Activated naive CD4-positive, alpha-beta T cell treated with anti-CD3 and anti-CD28 coated beads, Interleukin-2, amount 50 U/mL, for 72 hours (primary cell): ENCODE results near the gene RANBP3. TPM values are rescaled to one million over a fixed set of nuclear protein-coding genes. Genes with fewer than 3 reads are reported as not detected.
"Not testable (repeated sequence)": the region's sequence is repeated elsewhere in the genome, so short reads cannot be mapped to it uniquely, and the experiment has no call there.

Experiments
- ATAC-seq, 2 donors: fragments of 150-1000 bp; cut with Tn5 transposase; 2 replicates each; pipeline ENCODE4 v1.10.0; 2021; ENCODE audit warnings: mild to moderate bottlenecking in 2 of 2, moderate library complexity in 2 of 2
- DNase-seq, 2 donors: peaks; one replicate each; pipeline ENCODE4 v3.0.0; 2021 to 2022; ENCODE audit warnings: low spot score in 2 of 2
- H3K27ac Mint-ChIP-seq, 2 donors: one replicate each; pipeline ENCODE4 v1.8.0; 2022; ENCODE audit warnings: mild to moderate bottlenecking in 2 of 2, mixed read lengths in 2 of 2
- H3K36me3 Mint-ChIP-seq, 2 donors: one replicate each; pipeline ENCODE4 v1.8.0; 2022; ENCODE audit warnings: mixed read lengths in 2 of 2
- H3K9me3 Mint-ChIP-seq, 2 donors: one replicate each; pipeline ENCODE4 v1.8.0; 2022; ENCODE audit warnings: mixed read lengths in 2 of 2
- total RNA-seq, 2 donors: library from RNA; stranded (reverse); gene quantifications; one replicate each; pipeline ENCODE4 v1.2.3, GENCODE V29; 2022

RANBP3 gene
- total RNA-seq: 100 to 1,000 TPM in 1 of 2 donors, 10 to 100 TPM in 1; 89.6 to 112 TPM

DNA sequence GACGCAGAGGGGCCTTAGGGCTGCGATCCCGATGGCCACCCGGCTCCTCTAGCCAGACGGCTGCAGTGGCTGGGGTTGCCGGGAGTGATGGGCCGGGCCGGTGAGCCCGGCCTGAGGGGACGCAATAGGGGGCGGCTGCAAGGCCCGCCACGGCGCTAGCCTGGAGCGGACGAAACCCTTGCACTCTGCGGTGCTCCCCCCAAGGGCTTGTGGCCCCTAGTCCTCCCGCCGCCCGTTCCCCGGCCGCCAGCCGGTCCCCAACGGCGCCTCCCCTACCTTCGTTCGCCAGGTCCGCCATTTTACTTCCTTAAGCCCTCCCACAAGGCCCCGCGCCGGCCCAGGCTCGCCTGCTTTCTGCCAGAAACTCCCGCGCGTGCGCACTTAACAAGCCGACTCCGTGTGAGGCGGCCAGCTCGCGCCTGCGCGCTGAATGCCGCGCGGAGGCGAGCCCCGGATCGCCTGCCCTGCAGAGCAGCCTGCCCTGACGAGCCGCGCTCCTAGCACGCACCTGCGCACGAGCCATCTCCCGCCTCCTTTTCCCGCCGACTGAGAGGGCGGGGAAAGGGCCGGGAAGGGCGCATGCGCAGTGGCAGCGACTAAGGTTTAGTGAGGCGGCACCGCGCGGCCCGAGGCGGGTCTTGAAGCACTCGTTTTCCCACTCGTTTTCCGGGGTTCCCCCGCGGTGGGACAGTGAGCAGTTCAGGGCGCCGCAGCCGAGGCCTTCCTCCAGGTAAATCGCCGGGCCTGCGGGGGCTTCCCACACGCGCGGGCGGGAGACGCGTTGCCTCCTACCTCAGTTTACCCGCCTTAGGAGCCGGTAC lies at the start of gene RANBP3:
Gene RANBP3 (minus strand): TSS at position 356 of the 821 bp plus-strand sequence. CDS start 58 bp downstream, at position 298.
- no peaks in the 10 kb centered on the region for H3K9me3 Mint-ChIP-seq
- peak; percentile 97 to 100 for DNase-seq
- peak; percentile 89 to 93 for ATAC-seq
- peak within 1 kb of the TSS; percentile 95 to 100 for H3K27ac Mint-ChIP-seq
- peaks cover 32 to 41% of the 10 kb centered on the region in 2 donors for H3K36me3 Mint-ChIP-seq

GRCh38 chr19:6026390-6027227 lies 48.7 kb upstream of the RANBP3 start:
- Mint-ChIP-seq H3K27ac (no peak overlapping the region), H3K9me3 (no peaks in the 10 kb centered on the region), H3K36me3 (no peaks in the 10 kb centered on the region)
- DNase-seq (no peak), ATAC-seq (no peak)

DNA sequence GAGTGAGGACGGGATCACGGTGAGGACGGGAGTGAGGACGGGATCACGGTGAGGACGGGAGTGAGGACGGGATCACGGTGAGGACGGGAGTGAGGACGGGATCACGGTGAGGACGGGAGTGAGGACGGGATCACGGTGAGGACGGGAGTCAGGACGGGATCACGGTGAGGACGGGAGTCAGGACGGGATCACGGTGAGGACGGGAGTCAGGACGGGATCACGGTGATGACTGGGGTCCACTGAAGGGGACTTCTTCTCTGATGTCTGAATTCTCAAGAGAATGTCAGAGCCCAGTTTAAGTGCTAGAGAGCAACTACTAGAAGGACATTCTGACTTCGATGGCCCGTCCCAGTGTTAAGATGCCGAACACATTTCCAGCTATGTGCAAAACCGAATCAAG lies 46.8 kb upstream of the RANBP3 start:
- DNase-seq, ATAC-seq, H3K36me3 Mint-ChIP-seq, H3K27ac Mint-ChIP-seq, H3K9me3 Mint-ChIP-seq: not testable (repeated sequence)

- ATAC-seq (no peak), DNase-seq (no peak)
- H3K27ac Mint-ChIP-seq: no peak overlapping the region
- H3K36me3 Mint-ChIP-seq: no peaks in the 10 kb centered on the region
- H3K9me3 Mint-ChIP-seq: no peaks in the 10 kb centered on the region
Measured at GRCh38 chr19:6023936-6024335, 46.0 kb upstream of the RANBP3 start.

DNA sequence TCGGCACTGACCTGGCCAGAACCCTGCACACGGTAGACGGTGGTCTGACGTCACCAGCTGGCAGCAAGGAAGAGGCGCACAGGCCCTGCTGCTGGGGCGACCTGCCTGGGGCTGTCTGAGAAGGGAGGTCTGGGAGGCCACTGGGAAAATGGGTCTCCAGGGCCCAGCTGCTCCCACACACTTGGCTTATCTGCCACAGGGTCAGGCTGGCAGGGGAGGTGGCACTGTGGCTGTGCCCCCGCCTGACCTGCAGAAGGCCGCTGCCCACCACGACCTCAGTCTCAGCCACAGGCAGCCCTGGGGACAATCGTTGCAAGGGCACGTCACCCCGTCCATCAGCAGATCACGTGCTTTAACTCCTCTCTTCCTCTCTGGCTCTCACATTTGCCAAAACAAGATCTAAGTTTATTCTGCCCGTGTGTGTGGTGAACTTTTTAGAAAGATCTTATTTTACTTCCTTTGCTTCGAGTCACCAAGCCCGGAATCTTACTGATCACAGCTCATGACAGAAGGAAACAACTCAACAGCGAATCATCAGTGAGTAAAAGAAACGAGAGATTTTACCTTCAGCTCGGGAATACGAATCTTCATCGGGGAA lies 45.2 kb upstream of the RANBP3 start:
- no peaks in the 10 kb centered on the region for H3K9me3 Mint-ChIP-seq
- peak overlapping the region; percentile 2 to 27 for H3K27ac Mint-ChIP-seq
- DNase-seq (no peak), ATAC-seq (peak in 1 of 2 donors; percentile 20)
- no peaks in the 10 kb centered on the region for H3K36me3 Mint-ChIP-seq

DNA sequence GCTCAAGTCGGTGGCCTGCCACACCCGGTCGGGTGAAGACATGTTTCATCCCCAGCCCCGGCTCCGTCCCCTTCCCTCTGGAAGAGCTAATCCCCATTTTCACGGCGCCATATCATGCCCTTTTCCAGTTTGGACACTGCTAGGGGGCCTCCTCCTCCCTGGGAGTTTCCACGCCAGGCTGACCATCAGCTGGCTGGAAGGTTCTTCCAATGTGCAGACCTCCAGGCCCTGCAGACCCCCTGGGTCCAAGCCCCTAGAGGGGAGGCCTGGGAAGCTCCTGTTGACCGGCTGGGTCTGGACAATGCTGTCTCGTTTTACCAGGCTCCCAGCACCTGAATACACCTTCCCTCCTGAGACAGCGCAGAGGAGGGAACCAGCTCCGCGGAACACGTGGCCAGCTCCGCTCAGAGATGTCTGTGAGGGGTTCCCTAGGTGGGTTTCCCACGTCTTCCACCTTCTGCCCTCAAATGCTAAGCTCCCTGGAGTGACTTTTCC lies 44.7 kb upstream of the RANBP3 start:
- no peaks in the 10 kb centered on the region for H3K9me3 Mint-ChIP-seq
- ATAC-seq: peak; percentile 3 to 31

GRCh38 chr19:6021878-6022569 lies 44.1 kb upstream of the RANBP3 start:
- Mint-ChIP-seq H3K27ac (no peak overlapping the region), H3K9me3 (no peaks in the 10 kb centered on the region), H3K36me3 (no peaks in the 10 kb centered on the region)
- DNase-seq (peak; percentile 66 to 87), ATAC-seq (peak; percentile 94 to 97)

More for the DNA sequence above, 44.7 kb upstream of the RANBP3 start:
- H3K36me3 Mint-ChIP-seq: no peaks in the 10 kb centered on the region
- H3K27ac Mint-ChIP-seq: peak overlapping the region in 1 of 2 donors; percentile 2
- no peak for DNase-seq

- no peak for DNase-seq
- Mint-ChIP-seq H3K27ac (peak overlapping the region in 1 of 2 donors; percentile 85), H3K36me3 (no peaks in the 10 kb centered on the region), H3K9me3 (no peaks in the 10 kb centered on the region)
- ATAC-seq: no peak
Measured at GRCh38 chr19:6020972-6021805, 43.2 kb upstream of the RANBP3 start.

DNA sequence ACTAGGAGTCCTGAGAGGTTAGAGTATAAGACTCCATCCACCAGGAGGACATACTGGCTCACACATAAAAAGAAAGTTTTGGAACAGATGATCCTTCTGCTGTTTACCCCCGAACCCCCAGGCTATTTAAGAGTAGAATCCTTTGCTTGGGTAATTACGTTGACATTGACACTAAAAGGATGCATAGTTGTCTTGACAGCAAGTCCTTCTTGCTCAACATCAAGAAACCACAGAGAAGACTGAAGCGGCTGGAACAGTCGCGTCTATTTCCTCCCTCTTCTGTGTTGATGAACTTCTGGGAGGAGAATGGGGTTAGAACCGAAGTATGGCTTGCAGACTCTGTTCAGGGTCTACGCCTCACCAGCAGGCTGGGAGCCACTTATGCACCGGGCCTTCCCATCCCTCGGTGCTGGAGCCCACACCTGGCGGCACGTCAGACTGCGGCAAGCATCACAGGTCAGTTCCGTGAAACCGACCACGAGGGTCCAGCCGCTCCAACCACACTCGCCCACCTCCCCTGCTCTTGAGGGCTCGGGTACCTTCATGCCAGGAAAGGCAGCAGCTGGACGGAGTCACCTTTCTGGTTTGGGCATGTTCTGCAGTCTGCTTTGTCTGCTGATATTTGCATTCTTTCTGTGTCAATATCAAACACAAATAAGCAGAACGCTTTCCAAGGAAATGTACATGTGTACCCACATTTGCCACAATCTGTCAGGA lies 42.4 kb upstream of the RANBP3 start:
- no peak for DNase-seq
- Mint-ChIP-seq H3K27ac (no peak overlapping the region), H3K9me3 (no peaks in the 10 kb centered on the region), H3K36me3 (no peaks in the 10 kb centered on the region)
- ATAC-seq: no peak

GRCh38 chr19:6018786-6019185 lies 40.8 kb upstream of the RANBP3 start:
- no peaks in the 10 kb centered on the region for H3K9me3 Mint-ChIP-seq
- no peak for ATAC-seq
- H3K36me3 Mint-ChIP-seq: no peaks in the 10 kb centered on the region
- no peak overlapping the region for H3K27ac Mint-ChIP-seq
- no peak for DNase-seq

DNA sequence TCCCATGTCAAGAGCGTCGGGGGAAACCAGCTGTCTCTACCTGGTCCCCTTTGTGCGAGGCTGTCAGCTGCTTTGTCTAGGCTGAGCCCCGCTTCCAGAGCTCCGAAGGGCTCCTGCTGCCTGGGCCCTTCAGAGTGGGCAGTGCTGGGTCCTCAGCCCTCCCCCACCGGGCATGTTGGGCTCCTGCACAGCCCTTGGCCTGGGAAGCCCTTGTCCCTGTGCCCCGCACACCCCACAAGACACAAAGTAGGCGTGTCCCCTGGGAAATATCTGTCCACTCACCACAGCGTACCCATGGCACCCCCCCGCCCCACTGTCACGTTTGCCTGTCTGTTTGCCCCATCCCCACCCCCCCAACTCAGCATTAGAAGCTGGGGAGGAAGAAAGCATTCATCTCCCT lies 39.6 kb upstream of the RANBP3 start:
- ATAC-seq (no peak), DNase-seq (no peak)
- Mint-ChIP-seq H3K27ac (no peak overlapping the region), H3K9me3 (no peaks in the 10 kb centered on the region), H3K36me3 (no peaks in the 10 kb centered on the region)

GRCh38 chr19:6015841-6016545 lies 38.1 kb upstream of the RANBP3 start:
- ATAC-seq: no peak
- Mint-ChIP-seq H3K27ac (no peak overlapping the region), H3K9me3 (no peaks in the 10 kb centered on the region), H3K36me3 (no peaks in the 10 kb centered on the region)
- no peak for DNase-seq

- Mint-ChIP-seq H3K36me3 (no peaks in the 10 kb centered on the region), H3K9me3 (no peaks in the 10 kb centered on the region), H3K27ac (no peak overlapping the region)
- DNase-seq (no peak), ATAC-seq (no peak)
Measured at GRCh38 chr19:6014551-6015135, 36.7 kb upstream of the RANBP3 start.

- DNase-seq (no peak), ATAC-seq (no peak)
- Mint-ChIP-seq H3K36me3 (no peaks in the 10 kb centered on the region), H3K27ac (no peak overlapping the region), H3K9me3 (no peaks in the 10 kb centered on the region)
Measured at GRCh38 chr19:6012426-6013170, 34.7 kb upstream of the RANBP3 start.
